ENCODE data around the gene CIAO2B. TPM values are rescaled to one million over a fixed set of nuclear protein-coding genes. Genes with fewer than 3 reads are reported as not detected.

CIAO2B gene
- total and polyA plus RNA-seq, 3 donors from 2014 or later: 113 to 179 (median 145) TPM

GRCh38 chr16:66961914-66962313, 27.7 kb upstream of the CIAO2B start:
- no peak overlapping the region for H3K4me3 ChIP-seq
- no peaks in the 10 kb centered on the region for H3K27me3 ChIP-seq
- no peaks in the 10 kb centered on the region for H3K36me3 ChIP-seq (ENCODE audit: low read depth, missing control alignments)
- H3K9me3 ChIP-seq: no peaks in the 10 kb centered on the region
- intact Hi-C loops (cut with DNase I; ENCODE audit: low total_unique reads): no loop called here
- WGBS, 2 donors: 80 to 82% methylated on average over 5 of the region's 5 CpGs
- no peak overlapping the region for H3K27ac ChIP-seq
- no peaks in the 10 kb centered on the region for H3K4me1 ChIP-seq
- DNase-seq: no peak
- TF ChIP-seq CTCF (IDR thresholded peaks at IDR 0.05): no peak
- no peak for TF ChIP-seq POLR2A (IDR thresholded peaks at IDR 0.05)

- H3K36me3 ChIP-seq (ENCODE audit: low read depth, missing control alignments): no peaks in the 10 kb centered on the region
- peak; percentile 83 for DNase-seq
- intact Hi-C loops (cut with DNase I; ENCODE audit: low total_unique reads): no loop called here
- no peaks in the 10 kb centered on the region for H3K4me1 ChIP-seq
- 71 to 85% methylated on average over 15 to 16 of the region's 16 CpGs for WGBS, 2 donors
- TF ChIP-seq CTCF (IDR thresholded peaks at IDR 0.05) (peak; percentile 37 to 70 (median 64)), POLR2A (IDR thresholded peaks at IDR 0.05) (no peak)
- no peak within 1 kb of the TSS for H3K4me3 ChIP-seq
- H3K9me3 ChIP-seq: no peaks in the 10 kb centered on the region
- no peak within 1 kb of the TSS for H3K27ac ChIP-seq
- no peaks in the 10 kb centered on the region for H3K27me3 ChIP-seq
These were observed 27.0 kb upstream of the CIAO2B start, which contains the start of gene CES3 for GRCh38 chr16:66961065-66961744. TSS of gene CES3 (plus strand) at chr16:66961266. CDS start at chr16:66961308, 42 bp downstream.

GRCh38 chr16:66960270-66960669, 26.1 kb upstream of the CIAO2B start:
- Histone ChIP-seq H3K4me1 (peaks cover 7% of the 10 kb centered on the region), H3K27me3 (no peaks in the 10 kb centered on the region), H3K27ac (no peak overlapping the region), H3K9me3 (no peaks in the 10 kb centered on the region), H3K4me3 (no peak overlapping the region), H3K36me3 (ENCODE audit: low read depth, missing control alignments) (no peaks in the 10 kb centered on the region)
- no peak for DNase-seq
- TF ChIP-seq CTCF (IDR thresholded peaks at IDR 0.05): no peak
- no peak for TF ChIP-seq POLR2A (IDR thresholded peaks at IDR 0.05)
- WGBS, 2 donors: 90 to 100% methylated on average over 1 of the region's 1 CpG
- intact Hi-C loops (cut with DNase I; ENCODE audit: low total_unique reads): no loop called here

GRCh38 chr16:66959704-66960161, 25.5 kb upstream of the CIAO2B start:
- H3K27ac ChIP-seq: no peak overlapping the region
- H3K4me3 ChIP-seq: no peak overlapping the region
- H3K9me3 ChIP-seq: no peaks in the 10 kb centered on the region
- H3K36me3 ChIP-seq (ENCODE audit: low read depth, missing control alignments): no peaks in the 10 kb centered on the region
- 56 to 74% methylated on average over 5 of the region's 5 CpGs for WGBS, 2 donors
- no peak for DNase-seq
- TF ChIP-seq POLR2A (IDR thresholded peaks at IDR 0.05) (no peak), CTCF (IDR thresholded peaks at IDR 0.05) (no peak)
- intact Hi-C loops (cut with DNase I; ENCODE audit: low total_unique reads): no loop called here
- H3K27me3 ChIP-seq: no peaks in the 10 kb centered on the region
- H3K4me1 ChIP-seq: peaks cover 7% of the 10 kb centered on the region

All from testis (tissue), 3 donors.